ENCODE data around the gene IPCEF1. TPM values are rescaled to one million over a fixed set of nuclear protein-coding genes. Genes with fewer than 3 reads are reported as not detected.

The IPCEF1 gene
- polyA plus RNA-seq, 1 donor (not counting 4 experiments of a cell fraction or from before 2014, with no cell fraction given) = 0.21 TPM

- Histone ChIP-seq H2AFZ (ENCODE audit: control insufficient read depth, low read length) (no peak overlapping the region), H3K9me3 (ENCODE audit: control insufficient read depth, low read depth, low read length) (no peaks in the 10 kb centered on the region), H3K27me3 (ENCODE audit: control insufficient read depth, extremely low read depth, insufficient read depth, low read length) (no peaks in the 10 kb centered on the region), H3K9me1 (ENCODE audit: control insufficient read depth, extremely low read depth, insufficient read depth, low read length) (no peaks in the 10 kb centered on the region), H3K27ac (ENCODE audit: control insufficient read depth, insufficient read depth, low read length) (no peak overlapping the region), H3K36me3 (ENCODE audit: control insufficient read depth in 2 of 2, extremely low read depth in 1 of 2, insufficient read depth in 2 of 2, low read length in 2 of 2) (no peaks in the 10 kb centered on the region), H3K4me2 (ENCODE audit: control insufficient read depth, extremely low read depth, insufficient read depth, low read depth, low read length) (no peak overlapping the region), H3K4me1 (ENCODE audit: control insufficient read depth, extremely low read depth, insufficient read depth, low read length) (no peaks in the 10 kb centered on the region), H3K4me3 (ENCODE audit: control insufficient read depth in 2 of 3, extremely low read depth in 1 of 3, insufficient read depth in 2 of 3, low read depth in 1 of 3, low read length in 3 of 3) (no peak overlapping the region), H3K9ac (ENCODE audit: control insufficient read depth, extremely low read depth, insufficient read depth, low read length) (no peak overlapping the region), H4K20me1 (ENCODE audit: control insufficient read depth, extremely low read depth, insufficient read depth, low read length) (no peaks in the 10 kb centered on the region), H3K79me2 (ENCODE audit: control insufficient read depth, insufficient read depth, low read length) (no peaks in the 10 kb centered on the region)
- FAIRE-seq (no peak), DNase-seq (ENCODE audit: low read depth, low spot score) (no peak)
- dilution Hi-C loops (cut with MboI; ENCODE audit: extremely low pct_ligation_motif_present, low sequenced_read_pairs) = no loop called here
- no peak for TF ChIP-seq CTCF (optimal IDR thresholded peaks at IDR 0.05 in 1 of 3, IDR thresholded peaks at IDR 0.05 in 1 of 3, conservative IDR thresholded peaks at IDR 0.05 in 1 of 3; ENCODE audit: extremely low read depth in 1 of 3, insufficient read depth in 2 of 3, low read length in 3 of 3)
- no peak for TF ChIP-seq EZH2 (IDR thresholded peaks at IDR 0.05; ENCODE audit: low read length)
Measured at GRCh38 chr6:154127657-154128056, 228.9 kb downstream of the IPCEF1 start.

- Histone ChIP-seq H3K4me3 (ENCODE audit: control insufficient read depth in 2 of 3, extremely low read depth in 1 of 3, insufficient read depth in 2 of 3, low read depth in 1 of 3, low read length in 3 of 3) (no peak overlapping the region), H4K20me1 (ENCODE audit: control insufficient read depth, extremely low read depth, insufficient read depth, low read length) (no peaks in the 10 kb centered on the region), H3K9ac (ENCODE audit: control insufficient read depth, extremely low read depth, insufficient read depth, low read length) (no peak overlapping the region), H3K79me2 (ENCODE audit: control insufficient read depth, insufficient read depth, low read length) (no peaks in the 10 kb centered on the region), H3K9me3 (ENCODE audit: control insufficient read depth, low read depth, low read length) (no peaks in the 10 kb centered on the region), H2AFZ (ENCODE audit: control insufficient read depth, low read length) (no peak overlapping the region), H3K9me1 (ENCODE audit: control insufficient read depth, extremely low read depth, insufficient read depth, low read length) (no peaks in the 10 kb centered on the region), H3K27ac (ENCODE audit: control insufficient read depth, insufficient read depth, low read length) (no peak overlapping the region), H3K27me3 (ENCODE audit: control insufficient read depth, extremely low read depth, insufficient read depth, low read length) (no peaks in the 10 kb centered on the region), H3K36me3 (ENCODE audit: control insufficient read depth in 2 of 2, extremely low read depth in 1 of 2, insufficient read depth in 2 of 2, low read length in 2 of 2) (no peaks in the 10 kb centered on the region), H3K4me2 (ENCODE audit: control insufficient read depth, extremely low read depth, insufficient read depth, low read depth, low read length) (no peak overlapping the region), H3K4me1 (ENCODE audit: control insufficient read depth, extremely low read depth, insufficient read depth, low read length) (no peaks in the 10 kb centered on the region)
- DNase-seq (ENCODE audit: low read depth, low spot score) = no peak
- FAIRE-seq = no peak
- dilution Hi-C loops (cut with MboI; ENCODE audit: extremely low pct_ligation_motif_present, low sequenced_read_pairs) = no loop called here
- no peak for TF ChIP-seq EZH2 (IDR thresholded peaks at IDR 0.05; ENCODE audit: low read length)
- TF ChIP-seq CTCF (optimal IDR thresholded peaks at IDR 0.05 in 1 of 3, IDR thresholded peaks at IDR 0.05 in 1 of 3, conservative IDR thresholded peaks at IDR 0.05 in 1 of 3; ENCODE audit: extremely low read depth in 1 of 3, insufficient read depth in 2 of 3, low read length in 3 of 3) = no peak
Measured at GRCh38 chr6:154125421-154125820, 231.2 kb downstream of the IPCEF1 start.

Measured in keratinocyte (primary cell).